ENCODE data around the gene TSPAN19.

Gene TSPAN19

GRCh38 chr12:85000729-85001128, 35.3 kb downstream of the TSPAN19 start:
- DNase-seq (ENCODE audit: low spot score), result no peak

GRCh38 chr12:84998341-84998740, 37.7 kb downstream of the TSPAN19 start:
- DNase-seq (ENCODE audit: low spot score), result no peak

- DNase-seq (ENCODE audit: low spot score), result no peak
These were observed 39.3 kb downstream of the TSPAN19 start for GRCh38 chr12:84996759-84997158.

- DNase-seq (ENCODE audit: low spot score), result no peak
These were observed 40.4 kb downstream of the TSPAN19 start for GRCh38 chr12:84995641-84996040.

GRCh38 chr12:84994426-84994825, 41.7 kb downstream of the TSPAN19 start:
- DNase-seq (ENCODE audit: low spot score), result no peak

- DNase-seq (ENCODE audit: low spot score), result no peak
These were observed 49.5 kb downstream of the TSPAN19 start for GRCh38 chr12:84986586-84986985.

GRCh38 chr12:84986117-84986516, 50.0 kb downstream of the TSPAN19 start:
- no peak for DNase-seq (ENCODE audit: low spot score)

- DNase-seq (ENCODE audit: low spot score), result no peak
These were observed 52.8 kb downstream of the TSPAN19 start for GRCh38 chr12:84983289-84983688.

- no peak for DNase-seq (ENCODE audit: low spot score)
These were observed 53.2 kb downstream of the TSPAN19 start for GRCh38 chr12:84982888-84983287.

- DNase-seq (ENCODE audit: low spot score), result no peak
These were observed 57.2 kb downstream of the TSPAN19 start for GRCh38 chr12:84978921-84979320.

GRCh38 chr12:84976133-84976532, 59.9 kb downstream of the TSPAN19 start:
- no peak for DNase-seq (ENCODE audit: low spot score)

- no peak for DNase-seq (ENCODE audit: low spot score)
These were observed 61.8 kb downstream of the TSPAN19 start for GRCh38 chr12:84974155-84974815.

GRCh38 chr12:84973026-84973425, 63.1 kb downstream of the TSPAN19 start:
- no peak for DNase-seq (ENCODE audit: low spot score)

- no peak for DNase-seq (ENCODE audit: low spot score)
These were observed 66.9 kb downstream of the TSPAN19 start for GRCh38 chr12:84969226-84969625.

Measured in SW480 (cell line).